OCI-LY1 (cell line): Measurements from ENCODE around the gene AACS.
A peak's percentile ranks its signal among the peaks of the same experiment; 100 is the strongest.

Experiments used
- H2AFZ ChIP-seq: fragments of 200-600 bp; sonication (generic), shearing (Covaris generic); 2 replicates; pipeline ENCODE4 v1.6.0; 2014; ENCODE audit warnings: antibody characterized with exemption, mild to moderate bottlenecking, low read length
- H3F3A ChIP-seq: fragments of 200-600 bp; sonication (generic), shearing (Covaris generic); 2 replicates; pipeline ENCODE4 v1.6.0; 2014; ENCODE audit warnings: mild to moderate bottlenecking, antibody characterized with exemption, low read length, moderate library complexity; ENCODE audit not compliant: insufficient read depth
- H3K27ac ChIP-seq: fragments of 200-600 bp; sonication (generic); 2 replicates; pipeline ENCODE4 v1.5.1; 2014; ENCODE audit warnings: low read length, mixed run types, mild to moderate bottlenecking, low read depth; ENCODE audit not compliant: poor library complexity, severe bottlenecking
- H3K27me3 ChIP-seq: fragments of 200-600 bp; sonication (generic); 2 replicates; pipeline ENCODE4 v1.6.0; 2014; ENCODE audit warnings: antibody characterized with exemption, mild to moderate bottlenecking, low read length, moderate library complexity; ENCODE audit not compliant: insufficient read depth
- H3K36me3 ChIP-seq: fragments of 200-600 bp; sonication (generic); 2 replicates; pipeline ENCODE4 v1.6.1; 2014; ENCODE audit warnings: mild to moderate bottlenecking, antibody characterized with exemption, low read length, moderate library complexity, mixed read lengths; ENCODE audit not compliant: insufficient read depth
- H3K4me1 ChIP-seq: fragments of 200-600 bp; sonication (generic); 2 replicates; pipeline ENCODE4 v1.5.1; 2014; ENCODE audit warnings: mild to moderate bottlenecking, low read length, moderate library complexity; ENCODE audit not compliant: insufficient read depth, severe bottlenecking
- H3K4me2 ChIP-seq: fragments of 200-600 bp; sonication (generic), shearing (Covaris generic); 2 replicates; pipeline ENCODE4 v1.6.1; 2014; ENCODE audit warnings: low read length
- H3K4me3 ChIP-seq: fragments of 200-600 bp; sonication (generic); 2 replicates; pipeline ENCODE4 v1.5.1; 2014; ENCODE audit warnings: low read length, low read depth, mild to moderate bottlenecking, mixed read lengths; ENCODE audit not compliant: poor library complexity, severe bottlenecking
- H3K79me2 ChIP-seq: fragments of 200-600 bp; shearing (Covaris generic); 2 replicates; pipeline ENCODE4 v1.6.1; 2016; ENCODE audit warnings: mixed run types, low read length, mixed read lengths; ENCODE audit not compliant: insufficient read depth
- H3K9ac ChIP-seq: fragments of 200-600 bp; sonication (generic), shearing (Covaris generic); 2 replicates; pipeline ENCODE4 v1.6.1; 2014; ENCODE audit warnings: mild to moderate bottlenecking, low read length, mixed read lengths
- H3K9me2 ChIP-seq: fragments of 200-600 bp; sonication (generic), shearing (Covaris generic); 2 replicates; pipeline ENCODE4 v1.6.1; 2014; ENCODE audit warnings: low read depth, mild to moderate bottlenecking, low read length, mixed read lengths
- H3K9me3 ChIP-seq: fragments of 200-600 bp; shearing (Covaris generic); 2 replicates; pipeline ENCODE4 v1.6.1; 2014; ENCODE audit warnings: low read length, mixed read lengths
- H4K20me1 ChIP-seq: fragments of 200-600 bp; sonication (generic), shearing (Covaris generic); 2 replicates; pipeline ENCODE4 v1.6.0; 2016; ENCODE audit warnings: mild to moderate bottlenecking, low read length; ENCODE audit not compliant: insufficient read depth
- EZH2 ChIP-seq: fragments of 200-600 bp; sonication (generic), shearing (Covaris generic); IDR thresholded peaks from 2 replicates; pipeline ENCODE4 v1.8.0; 2017; ENCODE audit warnings: borderline replicate concordance, mixed run types, mild to moderate bottlenecking, antibody characterized with exemption, low read length, moderate library complexity, mixed read lengths
- TF ChIP-seq, protein P1 (sequence below): fragments of 200-600 bp; sonication (generic), shearing (Covaris generic); IDR thresholded peaks from 2 replicates; pipeline ENCODE4 v1.5.1; 2017; ENCODE audit warnings: mild to moderate bottlenecking, antibody characterized with exemption, low read length, moderate library complexity, mixed read lengths

The AACS gene

DNA sequence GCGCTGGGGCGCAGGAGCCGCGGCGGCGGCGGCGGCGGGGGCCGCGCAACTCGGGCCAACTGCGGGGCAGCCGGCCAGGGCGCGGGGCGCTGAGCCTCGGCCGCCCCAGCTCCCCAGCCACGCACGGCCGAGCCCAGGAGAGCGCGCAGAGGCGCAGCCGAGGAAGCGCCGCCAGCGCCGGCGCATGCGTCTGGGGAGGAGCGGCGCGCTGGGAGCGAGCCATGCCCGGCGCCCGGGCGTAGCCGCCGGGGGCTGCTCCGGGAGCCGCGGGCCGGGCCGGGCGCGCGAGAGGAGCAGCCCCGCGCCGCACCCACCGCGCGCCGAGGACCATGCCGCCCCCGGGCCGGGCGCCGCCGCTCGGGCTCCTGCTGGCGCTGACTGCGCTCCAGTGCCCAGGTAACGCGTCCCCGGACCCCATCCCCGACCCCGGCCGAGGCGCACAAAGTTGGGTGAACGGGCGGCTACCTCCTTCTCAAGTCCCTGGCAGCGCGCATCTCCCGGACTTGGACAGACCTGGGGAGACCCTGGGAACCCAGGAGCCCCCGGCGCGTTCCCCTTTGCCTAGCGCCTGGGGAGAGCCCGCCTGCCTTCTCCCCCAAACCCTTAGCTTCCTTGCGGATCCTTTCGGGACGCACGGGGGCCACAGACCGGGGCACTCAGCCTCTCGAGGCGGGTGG is 121.4 kb downstream of the AACS start:
- Histone ChIP-seq H3K27me3 (peaks cover 25% of the 10 kb centered on the region), H3F3A (no peaks in the 10 kb centered on the region), H3K9me2 (no peaks in the 10 kb centered on the region), H3K4me3 (peak overlapping the region; percentile 41), H3K4me1 (peaks cover 3% of the 10 kb centered on the region), H3K4me2 (peak overlapping the region; percentile 53), H3K79me2 (no peaks in the 10 kb centered on the region), H3K9me3 (no peaks in the 10 kb centered on the region), H2AFZ (no peak overlapping the region), H3K27ac (no peak overlapping the region), H3K36me3 (no peaks in the 10 kb centered on the region), H3K9ac (no peak overlapping the region), H4K20me1 (no peaks in the 10 kb centered on the region)
- TF ChIP-seq EZH2: no peak
- TF ChIP-seq, protein P1, sequence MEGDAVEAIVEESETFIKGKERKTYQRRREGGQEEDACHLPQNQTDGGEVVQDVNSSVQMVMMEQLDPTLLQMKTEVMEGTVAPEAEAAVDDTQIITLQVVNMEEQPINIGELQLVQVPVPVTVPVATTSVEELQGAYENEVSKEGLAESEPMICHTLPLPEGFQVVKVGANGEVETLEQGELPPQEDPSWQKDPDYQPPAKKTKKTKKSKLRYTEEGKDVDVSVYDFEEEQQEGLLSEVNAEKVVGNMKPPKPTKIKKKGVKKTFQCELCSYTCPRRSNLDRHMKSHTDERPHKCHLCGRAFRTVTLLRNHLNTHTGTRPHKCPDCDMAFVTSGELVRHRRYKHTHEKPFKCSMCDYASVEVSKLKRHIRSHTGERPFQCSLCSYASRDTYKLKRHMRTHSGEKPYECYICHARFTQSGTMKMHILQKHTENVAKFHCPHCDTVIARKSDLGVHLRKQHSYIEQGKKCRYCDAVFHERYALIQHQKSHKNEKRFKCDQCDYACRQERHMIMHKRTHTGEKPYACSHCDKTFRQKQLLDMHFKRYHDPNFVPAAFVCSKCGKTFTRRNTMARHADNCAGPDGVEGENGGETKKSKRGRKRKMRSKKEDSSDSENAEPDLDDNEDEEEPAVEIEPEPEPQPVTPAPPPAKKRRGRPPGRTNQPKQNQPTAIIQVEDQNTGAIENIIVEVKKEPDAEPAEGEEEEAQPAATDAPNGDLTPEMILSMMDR: no peak

DNA sequence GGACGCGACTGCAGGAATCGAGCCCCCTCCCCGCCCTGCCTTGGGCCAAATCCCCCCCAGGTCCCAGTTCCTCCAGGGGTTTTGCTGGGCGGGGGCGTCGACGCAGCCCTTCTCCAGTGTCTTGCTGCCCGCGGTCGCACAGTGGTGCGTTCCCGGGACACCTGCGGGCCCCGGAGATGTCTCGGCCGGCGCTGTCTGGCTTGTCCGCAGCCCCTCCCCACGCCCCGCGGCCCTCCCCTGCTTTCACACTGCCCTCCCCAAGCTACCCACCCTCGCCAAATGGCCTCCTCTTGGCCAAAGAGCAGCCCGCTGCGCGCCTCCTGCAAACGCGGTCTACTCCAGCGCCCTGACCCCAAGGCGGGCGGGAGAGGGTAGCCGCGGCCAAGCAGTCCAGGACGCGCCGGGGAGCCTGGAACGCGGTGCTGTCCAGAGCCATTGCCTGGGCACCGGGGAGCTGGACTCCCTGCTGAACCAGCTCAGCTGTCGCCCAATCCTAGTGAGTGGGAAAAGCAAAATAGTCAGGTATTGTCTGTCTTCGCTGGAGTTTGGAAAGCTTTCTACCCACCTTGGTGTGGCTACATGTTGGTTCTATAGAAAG is 122.0 kb downstream of the AACS start:
- Histone ChIP-seq H3K27me3 (peaks cover 25% of the 10 kb centered on the region), H3K9me3 (no peaks in the 10 kb centered on the region), H3K9ac (no peak overlapping the region), H3K79me2 (no peaks in the 10 kb centered on the region), H4K20me1 (no peaks in the 10 kb centered on the region), H3K27ac (no peak overlapping the region), H3K36me3 (no peaks in the 10 kb centered on the region), H3K9me2 (no peaks in the 10 kb centered on the region), H3K4me2 (peak overlapping the region; percentile 53), H3F3A (no peaks in the 10 kb centered on the region), H2AFZ (no peak overlapping the region), H3K4me1 (peaks cover 6% of the 10 kb centered on the region), H3K4me3 (peak overlapping the region; percentile 41)
- TF ChIP-seq EZH2: no peak
- TF ChIP-seq, protein P1: no peak

DNA sequence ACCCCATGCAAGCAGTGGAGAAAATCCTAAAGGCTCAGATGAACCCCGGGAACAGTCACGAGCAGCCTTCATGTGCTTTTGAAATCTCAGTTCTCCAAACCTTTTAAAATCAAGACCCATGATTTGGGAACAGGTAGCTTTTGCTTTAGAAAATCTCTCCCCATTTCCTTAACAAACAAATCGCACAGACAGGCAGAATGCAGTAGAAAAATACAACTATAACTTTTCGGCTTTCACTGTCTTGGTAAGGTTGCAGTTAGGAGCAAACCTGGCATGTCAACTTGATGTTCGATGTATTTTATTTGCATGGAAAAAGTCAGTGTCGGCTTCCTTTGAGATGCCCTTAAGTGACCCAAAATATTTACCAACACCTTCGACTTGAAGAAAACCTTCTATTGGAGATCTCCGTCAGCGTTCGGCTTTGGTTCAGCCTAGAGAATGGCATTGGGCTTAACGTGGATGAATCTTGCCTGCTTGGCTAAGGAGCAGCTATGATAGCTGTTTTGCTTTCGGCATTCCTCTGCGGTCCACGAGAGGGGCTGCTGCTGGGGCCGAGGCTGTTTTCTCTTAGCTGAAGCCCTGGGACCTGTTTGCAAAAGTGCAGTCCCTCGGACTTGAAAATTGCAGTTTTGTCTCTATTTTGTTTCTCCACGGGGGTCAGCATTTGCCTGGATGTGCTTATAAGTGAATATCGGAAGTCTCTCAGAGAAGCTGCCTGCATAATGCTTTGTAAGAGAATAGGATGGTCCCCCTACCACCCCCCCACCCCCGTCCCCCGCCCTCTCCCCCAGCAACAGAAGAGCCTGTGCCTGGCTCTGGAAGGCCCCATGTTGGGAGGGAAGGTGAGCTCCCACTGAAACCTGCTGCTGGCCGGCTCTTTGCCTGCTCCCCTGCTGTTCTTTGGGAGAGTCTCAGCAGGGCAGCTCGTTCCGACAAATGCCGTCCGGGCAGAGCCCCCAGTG is 122.8 kb downstream of the AACS start:
- peaks cover 25% of the 10 kb centered on the region for H3K27me3 ChIP-seq
- no peak for TF ChIP-seq EZH2
- TF ChIP-seq, protein P1: no peak
- H3F3A ChIP-seq: no peaks in the 10 kb centered on the region
- no peaks in the 10 kb centered on the region for H3K79me2 ChIP-seq
- H3K27ac ChIP-seq: no peak overlapping the region
- H3K9me2 ChIP-seq: no peaks in the 10 kb centered on the region
- no peak overlapping the region for H3K9ac ChIP-seq
- H3K36me3 ChIP-seq: no peaks in the 10 kb centered on the region
- H3K4me1 ChIP-seq: peaks cover 6% of the 10 kb centered on the region
- no peaks in the 10 kb centered on the region for H3K9me3 ChIP-seq
- H4K20me1 ChIP-seq: no peaks in the 10 kb centered on the region
- H2AFZ ChIP-seq: no peak overlapping the region
- no peak overlapping the region for H3K4me2 ChIP-seq
- no peak overlapping the region for H3K4me3 ChIP-seq
